RCC 7860 (cell line): ENCODE results near the gene TACC2.
A peak's percentile ranks its signal among the peaks of the same experiment; 100 is the strongest.

Experiments used
- DNase-seq: peaks from one replicate; pipeline ENCODE4 v3.0.0-alpha.2; 2015; ENCODE audit warnings: low spot score
- FAIRE-seq: peaks from 2 replicates; lab custom pipeline; 2012; peaks lifted over from hg19 to GRCh38; lab: Jason Lieb, UNC

Gene TACC2

GRCh38 chr10:122259075-122259466 lies 270.1 kb downstream of the TACC2 start:
- DNase-seq: no peak
- no peak for FAIRE-seq

GRCh38 chr10:122261584-122261983 lies 272.6 kb downstream of the TACC2 start:
- FAIRE-seq: no peak
- DNase-seq: no peak

GRCh38 chr10:122263971-122264370 lies 275.0 kb downstream of the TACC2 start:
- FAIRE-seq (peak; percentile 83), DNase-seq (peak; percentile 81)

- DNase-seq (peak; percentile 47), FAIRE-seq (peak; percentile 89)
Measured at GRCh38 chr10:122264436-122264835, 275.5 kb downstream of the TACC2 start.

GRCh38 chr10:122264931-122265330 lies 276.0 kb downstream of the TACC2 start:
- FAIRE-seq (no peak), DNase-seq (no peak)

GRCh38 chr10:122265896-122266295 lies 276.9 kb downstream of the TACC2 start:
- peak; percentile 97 for FAIRE-seq
- DNase-seq: peak; percentile 90

GRCh38 chr10:122267849-122268737 lies 279.1 kb downstream of the TACC2 start:
- FAIRE-seq (no peak), DNase-seq (peak; percentile 55)

- FAIRE-seq: no peak
- no peak for DNase-seq
Measured at GRCh38 chr10:122269059-122269687, 280.2 kb downstream of the TACC2 start.

- FAIRE-seq: no peak
- DNase-seq: no peak
Measured at GRCh38 chr10:122271076-122271475, 282.1 kb downstream of the TACC2 start, which contains the start of gene BTBD16. Gene BTBD16, plus strand, starts transcription at chr10:122271296. Its CDS starts 3,786 bp downstream, at chr10:122275082.

- DNase-seq: no peak
- no peak for FAIRE-seq
Measured at GRCh38 chr10:122273966-122274545, 285.1 kb downstream of the TACC2 start.

- DNase-seq: peak; percentile 57
- FAIRE-seq: peak; percentile 55
Measured at GRCh38 chr10:122276611-122277208, 287.7 kb downstream of the TACC2 start.

GRCh38 chr10:122277526-122278136 lies 288.7 kb downstream of the TACC2 start:
- DNase-seq: no peak
- FAIRE-seq: no peak

- peak; percentile 23 for DNase-seq
- no peak for FAIRE-seq
Measured at GRCh38 chr10:122279725-122280141, 290.8 kb downstream of the TACC2 start.

GRCh38 chr10:122280156-122280555 lies 291.2 kb downstream of the TACC2 start:
- DNase-seq: no peak
- FAIRE-seq: no peak

GRCh38 chr10:122281018-122281626 lies 292.2 kb downstream of the TACC2 start:
- no peak for FAIRE-seq
- DNase-seq: no peak

- FAIRE-seq (no peak), DNase-seq (no peak)
Measured at GRCh38 chr10:122281751-122282150, 292.8 kb downstream of the TACC2 start.

GRCh38 chr10:122282253-122282671 lies 293.3 kb downstream of the TACC2 start:
- peak; percentile 97 for FAIRE-seq
- DNase-seq: peak; percentile 99

GRCh38 chr10:122282909-122283308 lies 293.9 kb downstream of the TACC2 start:
- DNase-seq: no peak
- no peak for FAIRE-seq

GRCh38 chr10:122285506-122286444 lies 296.8 kb downstream of the TACC2 start:
- DNase-seq (no peak), FAIRE-seq (no peak)
